ENCODE results near the gene FAM219A. TPM values are rescaled to one million over a fixed set of nuclear protein-coding genes. Genes with fewer than 3 reads are reported as not detected.
"Not testable (repeated sequence)": the region's sequence is repeated elsewhere in the genome, so short reads cannot be mapped to it uniquely, and the experiment has no call there.

Gene FAM219A
- total RNA-seq, 4 donors from 2014 or later: 2.3 to 33.0 (median 14.9) TPM

- no peak for DNase-seq
- intact Hi-C loops (cut with DNase I; ENCODE audit: low total_unique reads): no loop called here
- no peak overlapping the region for H3K4me3 ChIP-seq
- TF ChIP-seq CTCF (IDR thresholded peaks at IDR 0.05) (no peak), POLR2A (IDR thresholded peaks at IDR 0.05) (no peak)
- no peaks in the 10 kb centered on the region for H3K4me1 ChIP-seq
- no peaks in the 10 kb centered on the region for H3K27me3 ChIP-seq
- no peaks in the 10 kb centered on the region for H3K36me3 ChIP-seq
- no peak overlapping the region for H3K27ac ChIP-seq
- no peaks in the 10 kb centered on the region for H3K9me3 ChIP-seq
Measured at GRCh38 chr9:34446468-34446891, 11.9 kb downstream of the FAM219A start.

GRCh38 chr9:34443976-34444375 lies 14.4 kb downstream of the FAM219A start:
- H3K27ac ChIP-seq: no peak overlapping the region
- no peaks in the 10 kb centered on the region for H3K27me3 ChIP-seq
- TF ChIP-seq CTCF (IDR thresholded peaks at IDR 0.05) (no peak), POLR2A (IDR thresholded peaks at IDR 0.05) (no peak)
- DNase-seq: no peak
- no peak overlapping the region for H3K4me3 ChIP-seq
- H3K9me3 ChIP-seq: no peaks in the 10 kb centered on the region
- no peaks in the 10 kb centered on the region for H3K4me1 ChIP-seq
- H3K36me3 ChIP-seq: no peaks in the 10 kb centered on the region
- intact Hi-C loops (cut with DNase I; ENCODE audit: low total_unique reads): no loop called here

- Histone ChIP-seq H3K27me3 (no peaks in the 10 kb centered on the region), H3K27ac (no peak overlapping the region), H3K4me3 (no peak overlapping the region), H3K4me1 (no peaks in the 10 kb centered on the region), H3K9me3 (no peaks in the 10 kb centered on the region), H3K36me3 (no peaks in the 10 kb centered on the region)
- no peak for TF ChIP-seq POLR2A (IDR thresholded peaks at IDR 0.05)
- TF ChIP-seq CTCF (IDR thresholded peaks at IDR 0.05): no peak
- DNase-seq: no peak
- intact Hi-C loops (cut with DNase I; ENCODE audit: low total_unique reads): no loop called here
Measured at GRCh38 chr9:34443533-34443932, 14.8 kb downstream of the FAM219A start.

GRCh38 chr9:34442770-34443169 lies 15.6 kb downstream of the FAM219A start:
- Histone ChIP-seq H3K4me1 (no peaks in the 10 kb centered on the region), H3K9me3 (no peaks in the 10 kb centered on the region), H3K36me3 (no peaks in the 10 kb centered on the region), H3K27ac (no peak overlapping the region), H3K27me3 (no peaks in the 10 kb centered on the region), H3K4me3 (no peak overlapping the region)
- no peak for TF ChIP-seq CTCF (IDR thresholded peaks at IDR 0.05)
- no peak for TF ChIP-seq POLR2A (IDR thresholded peaks at IDR 0.05)
- intact Hi-C loops (cut with DNase I; ENCODE audit: low total_unique reads): no loop called here
- DNase-seq: no peak

- Histone ChIP-seq H3K27ac (no peak overlapping the region), H3K27me3 (no peaks in the 10 kb centered on the region), H3K36me3 (no peaks in the 10 kb centered on the region), H3K4me3 (no peak overlapping the region), H3K9me3 (no peaks in the 10 kb centered on the region), H3K4me1 (no peaks in the 10 kb centered on the region)
- intact Hi-C loops (cut with DNase I; ENCODE audit: low total_unique reads): no loop called here
- TF ChIP-seq CTCF (IDR thresholded peaks at IDR 0.05): no peak
- TF ChIP-seq POLR2A (IDR thresholded peaks at IDR 0.05): no peak
- no peak for DNase-seq
Measured at GRCh38 chr9:34440017-34440416, 18.4 kb downstream of the FAM219A start.

GRCh38 chr9:34438465-34438864 lies 19.9 kb downstream of the FAM219A start:
- H3K36me3 ChIP-seq; DNase-seq; H3K4me3 ChIP-seq; H3K9me3 ChIP-seq; intact Hi-C loops (cut with DNase I; ENCODE audit: low total_unique reads); H3K27me3 ChIP-seq; H3K4me1 ChIP-seq; H3K27ac ChIP-seq: not testable (repeated sequence)

GRCh38 chr9:34437926-34438307 lies 20.5 kb downstream of the FAM219A start:
- H3K36me3 ChIP-seq; H3K4me1 ChIP-seq; H3K9me3 ChIP-seq; DNase-seq; H3K27ac ChIP-seq; intact Hi-C loops (cut with DNase I; ENCODE audit: low total_unique reads); H3K4me3 ChIP-seq; H3K27me3 ChIP-seq: not testable (repeated sequence)

All from uterus (tissue), 4 donors.